Upper lobe of left lung (tissue), 6 donors: ENCODE measurements around the gene EXOC1L. TPM values are rescaled to one million over a fixed set of nuclear protein-coding genes. Genes with fewer than 3 reads are reported as not detected.

ENCODE experiments used
- ATAC-seq, 2 donors: fragments of 200-7000 bp; cut with Tn5 transposase; one replicate each; pipeline ENCODE4 v1.9.1; 2022; ENCODE audit warnings: mild to moderate bottlenecking in 2 of 2, moderate library complexity in 2 of 2; ENCODE audit not compliant: low FRiP score in 2 of 2
- DNase-seq, 2 donors: peaks; one replicate each; pipeline ENCODE4 v3.0.0-alpha.2; 2019 to 2020
- H3K27ac ChIP-seq, 4 donors: fragments of 200-600 bp; sonication (generic); one replicate each; pipeline ENCODE4 v1.5.1; 2016 to 2019
- H3K27me3 ChIP-seq, 4 donors: fragments of 200-600 bp; sonication (generic); one replicate each; pipeline ENCODE4 v1.5.1; 2017 to 2019
- H3K36me3 ChIP-seq, 4 donors: fragments of 200-600 bp; sonication (generic); one replicate each; pipeline ENCODE4 v1.5.1; 2016 to 2019
- H3K4me1 ChIP-seq, 4 donors: fragments of 200-600 bp; sonication (generic); one replicate each; pipeline ENCODE4 v1.5.1; 2018 to 2019
- H3K4me3 ChIP-seq, 4 donors: fragments of 200-600 bp; sonication (generic); one replicate each; pipeline ENCODE4 v1.5.1; 2017 to 2019; ENCODE audit warnings: mild to moderate bottlenecking in 2 of 4, moderate library complexity in 1 of 4
- H3K9me3 ChIP-seq, 4 donors: fragments of 200-600 bp; sonication (generic); one replicate each; pipeline ENCODE4 v1.5.1; 2018 to 2019
- CTCF ChIP-seq, 6 experiments: fragments of 450-650 bp in 4 of 6; fragments of 200-600 bp in 2 of 6; sonication (generic) in 2 of 6; IDR thresholded peaks; one replicate each; pipeline ENCODE4 v1.5.1; 2016 to 2019; ENCODE audit warnings: antibody characterized with exemption in 6 of 6
- EP300 ChIP-seq, 4 donors: sonication (generic); formaldehyde crosslinking; IDR thresholded peaks; one replicate each; pipeline ENCODE4 v1.5.1; 2017; ENCODE audit warnings: antibody characterized with exemption in 4 of 4, control low read depth in 2 of 4
- POLR2A ChIP-seq, 4 donors: fragments of 450-650 bp; IDR thresholded peaks; one replicate each; pipeline ENCODE4 v1.5.1; 2016 to 2017; ENCODE audit warnings: antibody characterized with exemption in 4 of 4, mild to moderate bottlenecking in 2 of 4
- POLR2AphosphoS5 ChIP-seq, 2 donors: sonication (generic); formaldehyde crosslinking; IDR thresholded peaks; one replicate each; pipeline ENCODE4 v1.5.1; 2017; ENCODE audit warnings: antibody characterized with exemption in 2 of 2
- WGBS, 2 donors: methylation state at CpG; one replicate each; pipeline ENCODE4 v1.1.5; 2017 to 2018; 5-methylcytosine and 5-hydroxymethylcytosine counted together
- total RNA-seq, 6 donors: library from RNA; depleted of rRNA in 4 of 6; stranded (reverse); fragments of >200 nt in 4 of 6; gene quantifications; one replicate each; pipeline versions ENCODE4 v1.1.0 to v1.2.1, GENCODE V29; 2016 to 2021
- donor health status: DM: no; HTN: no; CAD: no; lungs with moderate emphysema.
- donor health status: DM: no; HTN: yes; CAD: no; lungs with severe emphysema.

The EXOC1L gene
- total RNA-seq, 6 donors from 2014 or later = not detected

GRCh38 chr4:55801498-55801897 lies 18.1 kb upstream of the EXOC1L start:
- Histone ChIP-seq H3K4me1 (no peaks in the 10 kb centered on the region), H3K27me3 (no peaks in the 10 kb centered on the region), H3K4me3 (no peak overlapping the region), H3K9me3 (no peaks in the 10 kb centered on the region), H3K36me3 (no peaks in the 10 kb centered on the region), H3K27ac (no peak overlapping the region)
- DNase-seq (no peak), ATAC-seq (no peak)
- TF ChIP-seq CTCF (IDR thresholded peaks at IDR 0.05) (no peak), POLR2AphosphoS5 (IDR thresholded peaks at IDR 0.05) (no peak), EP300 (IDR thresholded peaks at IDR 0.05) (no peak), POLR2A (IDR thresholded peaks at IDR 0.05) (no peak)
- 48 to 68% methylated on average over 1 of the region's 1 CpG for WGBS, 2 donors

- no peaks in the 10 kb centered on the region for H3K36me3 ChIP-seq
These were observed 12.0 kb upstream of the EXOC1L start for GRCh38 chr4:55807556-55807955.

GRCh38 chr4:55808186-55808585 lies 11.4 kb upstream of the EXOC1L start:
- no peak for DNase-seq
- no peaks in the 10 kb centered on the region for H3K36me3 ChIP-seq
- 46 to 59% methylated on average over 2 of the region's 2 CpGs for WGBS, 2 donors
- H3K9me3 ChIP-seq = no peaks in the 10 kb centered on the region
- TF ChIP-seq POLR2A (IDR thresholded peaks at IDR 0.05) = no peak
- TF ChIP-seq POLR2AphosphoS5 (IDR thresholded peaks at IDR 0.05) = no peak
- no peak for TF ChIP-seq EP300 (IDR thresholded peaks at IDR 0.05)
- TF ChIP-seq CTCF (IDR thresholded peaks at IDR 0.05) = no peak
- no peaks in the 10 kb centered on the region for H3K4me1 ChIP-seq
- H3K27ac ChIP-seq = no peak overlapping the region
- no peak for ATAC-seq
- H3K4me3 ChIP-seq = no peak overlapping the region
- no peaks in the 10 kb centered on the region for H3K27me3 ChIP-seq

More at GRCh38 chr4:55807556-55807955, 12.0 kb upstream of the EXOC1L start:
- Histone ChIP-seq H3K4me1 (no peaks in the 10 kb centered on the region), H3K4me3 (no peak overlapping the region), H3K27me3 (no peaks in the 10 kb centered on the region), H3K27ac (no peak overlapping the region), H3K9me3 (no peaks in the 10 kb centered on the region)
- ATAC-seq = no peak
- no peak for TF ChIP-seq POLR2A (IDR thresholded peaks at IDR 0.05)
- TF ChIP-seq POLR2AphosphoS5 (IDR thresholded peaks at IDR 0.05) = no peak
- no peak for TF ChIP-seq CTCF (IDR thresholded peaks at IDR 0.05)
- no peak for DNase-seq

GRCh38 chr4:55808632-55809031 lies 11.0 kb upstream of the EXOC1L start:
- Histone ChIP-seq H3K27me3 (no peaks in the 10 kb centered on the region), H3K27ac (no peak overlapping the region), H3K4me3 (no peak overlapping the region), H3K9me3 (no peaks in the 10 kb centered on the region), H3K36me3 (no peaks in the 10 kb centered on the region), H3K4me1 (no peaks in the 10 kb centered on the region)
- no peak for DNase-seq
- WGBS, 2 donors = 60 to 61% methylated on average over 5 of the region's 5 CpGs
- no peak for TF ChIP-seq CTCF (IDR thresholded peaks at IDR 0.05)
- no peak for TF ChIP-seq EP300 (IDR thresholded peaks at IDR 0.05)
- TF ChIP-seq POLR2A (IDR thresholded peaks at IDR 0.05) = no peak
- TF ChIP-seq POLR2AphosphoS5 (IDR thresholded peaks at IDR 0.05) = no peak
- no peak for ATAC-seq

GRCh38 chr4:55817691-55818090 lies 1.9 kb upstream of the EXOC1L start:
- Histone ChIP-seq H3K36me3 (no peaks in the 10 kb centered on the region), H3K4me1 (peaks cover 0 to 6% (median 0%) of the 10 kb centered on the region in 4 donors), H3K27ac (no peak overlapping the region), H3K27me3 (no peaks in the 10 kb centered on the region), H3K4me3 (no peak overlapping the region), H3K9me3 (no peaks in the 10 kb centered on the region)
- WGBS, 2 donors = 95 to 97% methylated on average over 3 of the region's 3 CpGs
- ATAC-seq (no peak), DNase-seq (no peak)
- TF ChIP-seq EP300 (IDR thresholded peaks at IDR 0.05) (no peak), CTCF (IDR thresholded peaks at IDR 0.05) (no peak), POLR2A (IDR thresholded peaks at IDR 0.05) (no peak), POLR2AphosphoS5 (IDR thresholded peaks at IDR 0.05) (no peak)
